ENCODE measurements around the gene SLC10A7. TPM values are rescaled to one million over a fixed set of nuclear protein-coding genes. Genes with fewer than 3 reads are reported as not detected.

Gene SLC10A7
- total and polyA plus RNA-seq, 4 donors: 3.7 to 18.7 (median 7.6) TPM

- TF ChIP-seq NR2F2 (IDR thresholded peaks at IDR 0.05): no peak
- TF ChIP-seq HNF4A (conservative IDR thresholded peaks at IDR 0.05): no peak
- TF ChIP-seq RXRA (IDR thresholded peaks at IDR 0.05): no peak
- no peak for TF ChIP-seq TAF1 (conservative IDR thresholded peaks at IDR 0.05)
- TF ChIP-seq CTCF (IDR thresholded peaks at IDR 0.05; ENCODE audit: low read depth, low read length, missing input control): no peak
- TF ChIP-seq HNF4G (IDR thresholded peaks at IDR 0.05): no peak
- no peak for TF ChIP-seq FOXA1 (IDR thresholded peaks at IDR 0.05)
- TF ChIP-seq YY1 (IDR thresholded peaks at IDR 0.05): no peak
- TF ChIP-seq REST (IDR thresholded peaks at IDR 0.05): no peak
- TF ChIP-seq GABPA (IDR thresholded peaks at IDR 0.05 in 1 of 2, conservative IDR thresholded peaks at IDR 0.05 in 1 of 2): no peak
- WGBS: 85% methylated on average over 5 of the region's 5 CpGs
Measured at GRCh38 chr4:146214238-146214637, 307.5 kb downstream of the SLC10A7 start, which contains the start of gene REELD1. Gene REELD1, plus strand, starts transcription at chr4:146214538. Its CDS starts 2,415 bp downstream, at chr4:146216953.

GRCh38 chr4:146212781-146213180, 309.0 kb downstream of the SLC10A7 start:
- TF ChIP-seq FOXA2 (IDR thresholded peaks at IDR 0.05) (no peak), EGR1 (IDR thresholded peaks at IDR 0.05; ENCODE audit: low read depth in 2 of 2) (no peak)
- Histone ChIP-seq H3K4me3 (ENCODE audit: low read depth in 1 of 3, low read length in 3 of 3) (no peak overlapping the region), H3K9me3 (ENCODE audit: control insufficient read depth in 4 of 4, low read length in 3 of 4) (no peaks in the 10 kb centered on the region), H3K4me1 (ENCODE audit: control insufficient read depth in 4 of 4, insufficient read depth in 4 of 4, low read length in 3 of 4) (no peaks in the 10 kb centered on the region), H3K36me3 (ENCODE audit: control insufficient read depth in 4 of 4, insufficient read depth in 3 of 4, low read depth in 1 of 4, low read length in 3 of 4) (no peaks in the 10 kb centered on the region), H3K9ac (ENCODE audit: low read depth in 1 of 2, low read length in 2 of 2) (no peak overlapping the region), H3K27me3 (ENCODE audit: control insufficient read depth in 4 of 4, insufficient read depth in 4 of 4, low read length in 3 of 4) (no peaks in the 10 kb centered on the region), H3K27ac (ENCODE audit: low read depth in 1 of 2, low read length in 2 of 2) (no peak overlapping the region)
- DNase-seq (ENCODE audit: low spot score): no peak
- 92% methylated on average over 9 of the region's 9 CpGs for WGBS

More at GRCh38 chr4:146214238-146214637, 307.5 kb downstream of the SLC10A7 start, which contains the start of gene REELD1:
- no peaks in the 10 kb centered on the region for H3K9me3 ChIP-seq (ENCODE audit: control insufficient read depth in 4 of 4, low read length in 3 of 4)
- no peak within 1 kb of the TSS for H3K27ac ChIP-seq (ENCODE audit: low read depth in 1 of 2, low read length in 2 of 2)
- no peaks in the 10 kb centered on the region for H3K36me3 ChIP-seq (ENCODE audit: control insufficient read depth in 4 of 4, insufficient read depth in 3 of 4, low read depth in 1 of 4, low read length in 3 of 4)
- H3K9ac ChIP-seq (ENCODE audit: low read depth in 1 of 2, low read length in 2 of 2): no peak within 1 kb of the TSS
- DNase-seq (ENCODE audit: low spot score): no peak
- H3K4me3 ChIP-seq (ENCODE audit: low read depth in 1 of 3, low read length in 3 of 3): no peak within 1 kb of the TSS
- no peaks in the 10 kb centered on the region for H3K4me1 ChIP-seq (ENCODE audit: control insufficient read depth in 4 of 4, insufficient read depth in 4 of 4, low read length in 3 of 4)
- H3K27me3 ChIP-seq (ENCODE audit: control insufficient read depth in 4 of 4, insufficient read depth in 4 of 4, low read length in 3 of 4): no peaks in the 10 kb centered on the region

- no peak overlapping the region for H3K27ac ChIP-seq (ENCODE audit: low read depth in 1 of 2, low read length in 2 of 2)
- no peak for DNase-seq (ENCODE audit: low spot score)
- no peaks in the 10 kb centered on the region for H3K36me3 ChIP-seq (ENCODE audit: control insufficient read depth in 4 of 4, insufficient read depth in 3 of 4, low read depth in 1 of 4, low read length in 3 of 4)
- WGBS: 87% methylated on average over 7 of the region's 7 CpGs
- no peak overlapping the region for H3K4me3 ChIP-seq (ENCODE audit: low read depth in 1 of 3, low read length in 3 of 3)
- H3K9me3 ChIP-seq (ENCODE audit: control insufficient read depth in 4 of 4, low read length in 3 of 4): no peaks in the 10 kb centered on the region
- TF ChIP-seq CTCF (IDR thresholded peaks at IDR 0.05; ENCODE audit: low read depth, low read length, missing input control): no peak
- no peak for TF ChIP-seq SP1 (IDR thresholded peaks at IDR 0.05)
- TF ChIP-seq FOXA1 (IDR thresholded peaks at IDR 0.05): no peak
- no peaks in the 10 kb centered on the region for H3K4me1 ChIP-seq (ENCODE audit: control insufficient read depth in 4 of 4, insufficient read depth in 4 of 4, low read length in 3 of 4)
- H3K27me3 ChIP-seq (ENCODE audit: control insufficient read depth in 4 of 4, insufficient read depth in 4 of 4, low read length in 3 of 4): no peaks in the 10 kb centered on the region
- no peak overlapping the region for H3K9ac ChIP-seq (ENCODE audit: low read depth in 1 of 2, low read length in 2 of 2)
Measured at GRCh38 chr4:146211440-146211839, 310.3 kb downstream of the SLC10A7 start.
